Adipose tissue (tissue), 3 donors: ENCODE data around the gene PHF21A. TPM values are rescaled to one million over a fixed set of nuclear protein-coding genes. Genes with fewer than 3 reads are reported as not detected.
"Not testable (repeated sequence)": the region's sequence is repeated elsewhere in the genome, so short reads cannot be mapped to it uniquely, and the experiment has no call there.

ENCODE experiments used
- H3K27ac ChIP-seq: one replicate; pipeline ENCODE4 v1.5.1; 2013; ENCODE audit warnings: low read depth, low read length
- WGBS, 3 donors: extraction: QIAGEN DNeasy Blood & Tissue Kit; methylation state at CpG; one replicate each; pipeline ENCODE4 v1.1.7; 2013; 5-methylcytosine and 5-hydroxymethylcytosine counted together
- polyA plus RNA-seq, 3 donors: library from polyadenylated mRNA; stranded (reverse); fragments of 200-250 nt; gene quantifications; one replicate each; pipeline ENCODE4 v1.2.3, GENCODE V29; 2013
- donor health status: healthy with polysubstance abuse.
- donor health status: Bipolar disorder and iron deficiency.
- donor health status: healthy.

The PHF21A gene
- polyA plus RNA-seq, 3 donors, result 6.5 to 29.5 (median 14.0) TPM

DNA sequence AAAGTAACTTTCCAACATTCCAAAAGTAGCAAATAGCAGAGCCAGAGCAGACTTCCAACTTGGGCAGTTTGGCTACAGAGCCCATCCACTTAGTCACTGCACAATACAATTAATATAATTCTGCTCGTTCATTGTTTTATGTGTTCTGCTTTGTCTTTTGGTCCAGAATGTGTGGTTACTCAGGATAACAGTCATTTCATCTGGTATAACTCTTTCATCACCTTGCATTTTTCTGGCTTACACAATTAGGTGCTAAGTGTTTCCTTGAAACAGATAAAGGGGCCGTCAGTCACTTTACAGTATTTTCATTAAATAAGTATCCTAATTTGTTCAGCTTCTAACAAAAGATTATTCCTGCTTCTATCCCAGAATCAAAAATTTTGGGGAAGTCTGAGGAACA, 111.6 kb downstream of the PHF21A start:
- H3K27ac ChIP-seq, result no peak overlapping the region
- 33 to 70% (median 45%) methylated on average over 2 of the region's 2 CpGs for WGBS, 3 donors

DNA sequence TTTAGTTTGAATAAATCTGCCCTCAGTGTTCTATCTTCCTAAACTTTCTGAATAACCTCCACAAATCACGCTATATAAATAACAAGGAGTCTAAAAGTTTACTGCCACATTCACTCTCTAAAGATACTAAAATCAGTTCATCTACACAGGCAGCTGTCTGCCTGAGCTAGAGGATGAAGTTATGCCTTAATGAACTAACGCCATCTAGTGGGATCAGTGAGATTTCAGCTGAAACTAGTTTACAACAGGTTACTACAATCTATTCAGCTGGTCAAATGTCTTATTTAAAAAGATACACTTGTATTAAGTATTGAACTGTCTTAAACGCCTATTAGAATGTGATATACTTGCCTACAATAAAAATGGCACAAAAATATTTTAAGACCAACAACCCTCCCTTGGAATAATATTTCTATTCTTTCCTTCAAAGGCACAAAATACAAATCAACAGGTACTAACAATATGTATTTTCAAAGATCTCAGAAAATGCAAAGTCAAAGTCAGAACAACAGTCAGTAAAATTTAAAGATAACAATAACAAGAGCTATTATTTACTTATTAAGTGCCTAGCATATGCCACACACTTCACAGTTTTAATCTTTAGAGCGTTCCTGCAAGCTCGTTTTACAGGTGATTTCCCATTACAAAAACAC, 114.7 kb downstream of the PHF21A start:
- no peak overlapping the region for H3K27ac ChIP-seq

DNA sequence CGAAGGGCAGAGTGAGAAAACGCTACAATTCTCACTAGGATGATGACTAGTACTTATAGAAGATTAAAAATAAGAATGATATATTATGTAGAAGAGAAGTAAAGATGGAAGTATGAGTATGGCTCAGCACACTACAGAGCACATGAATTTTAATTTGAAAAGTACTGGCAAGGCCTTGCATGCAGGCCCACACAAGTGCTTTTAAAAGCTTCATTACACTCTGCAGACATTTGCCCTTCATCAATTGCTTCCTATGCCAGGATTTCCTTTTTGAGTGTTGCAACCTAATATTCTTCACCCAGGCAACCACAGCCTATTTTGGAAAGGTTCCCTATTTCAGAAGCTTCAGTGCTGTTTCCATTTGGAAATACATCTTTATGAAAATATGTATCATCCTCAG, 117.7 kb downstream of the PHF21A start:
- 63 to 77% (median 64%) methylated on average over 2 of the region's 2 CpGs for whole genome bisulfite sequencing, 3 donors
- no peak overlapping the region for H3K27ac ChIP-seq

More for the DNA sequence above, 114.7 kb downstream of the PHF21A start:
- WGBS, 3 donors, result 37 to 43% (median 40%) methylated on average over 5 of the region's 5 CpGs

DNA sequence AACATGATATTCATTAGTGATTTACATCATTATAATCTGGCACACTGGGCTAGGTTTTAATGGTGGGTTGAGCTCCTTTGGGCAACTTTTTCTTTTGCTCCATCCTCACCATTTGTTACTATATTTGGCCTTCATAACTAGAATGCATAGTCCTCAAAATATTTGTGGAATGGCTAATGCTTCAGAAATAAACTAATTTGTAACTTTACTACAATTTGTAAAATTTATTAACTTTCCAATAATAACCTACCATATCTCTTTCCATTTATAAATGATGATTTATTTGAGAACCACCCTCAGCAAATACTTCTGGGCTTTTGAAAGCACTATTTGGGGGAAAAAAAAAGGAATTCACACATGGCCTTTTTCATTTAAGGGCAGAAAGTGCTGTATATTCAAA, 119.1 kb downstream of the PHF21A start:
- no peak overlapping the region for H3K27ac ChIP-seq

DNA sequence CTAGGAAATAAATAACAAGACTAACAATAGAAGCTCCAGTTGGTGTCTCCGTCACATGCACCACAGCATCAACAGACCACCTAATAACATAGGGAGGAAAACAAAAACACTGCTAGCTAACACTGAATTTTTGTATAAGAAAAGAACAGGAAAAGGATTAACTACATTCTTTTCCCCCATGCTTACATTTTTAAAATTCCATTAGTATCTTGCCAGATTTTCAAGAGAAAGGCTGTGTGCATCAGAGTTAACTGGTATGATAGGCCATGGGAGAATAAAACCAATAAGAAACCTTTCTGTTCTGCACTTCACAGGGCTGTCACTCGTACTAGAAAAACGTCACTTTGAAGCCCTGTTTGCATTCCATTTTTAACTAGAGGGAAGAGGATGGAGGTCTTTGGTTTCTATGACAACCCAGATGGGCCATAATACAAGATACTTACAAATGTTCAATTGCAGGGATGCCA, 119.8 kb downstream of the PHF21A start:
- 64 to 76% (median 68%) methylated on average over 3 of the region's 3 CpGs for WGBS, 3 donors
- H3K27ac ChIP-seq, result no peak overlapping the region

DNA sequence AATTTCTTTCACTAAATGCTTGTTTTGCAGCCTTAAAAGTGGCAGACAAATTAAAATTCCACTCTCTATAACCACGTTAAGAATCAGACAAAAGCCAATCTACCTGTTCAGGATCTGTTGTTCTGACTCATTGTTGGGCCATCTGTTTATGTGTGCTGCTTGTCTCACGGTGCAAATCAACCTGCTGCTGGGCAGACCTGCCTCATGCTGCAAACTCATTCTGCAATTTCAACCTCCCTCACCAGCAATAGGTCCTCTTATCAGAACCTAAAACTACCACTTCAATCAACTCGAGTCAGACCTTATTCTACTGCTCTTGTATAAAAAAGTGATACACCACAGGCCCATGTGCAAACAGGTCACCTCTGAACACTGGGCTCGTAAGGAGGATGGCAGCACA, 123.7 kb downstream of the PHF21A start:
- 39 to 78% (median 78%) methylated on average over 4 of the region's 4 CpGs for WGBS, 3 donors
- H3K27ac ChIP-seq, result no peak overlapping the region

DNA sequence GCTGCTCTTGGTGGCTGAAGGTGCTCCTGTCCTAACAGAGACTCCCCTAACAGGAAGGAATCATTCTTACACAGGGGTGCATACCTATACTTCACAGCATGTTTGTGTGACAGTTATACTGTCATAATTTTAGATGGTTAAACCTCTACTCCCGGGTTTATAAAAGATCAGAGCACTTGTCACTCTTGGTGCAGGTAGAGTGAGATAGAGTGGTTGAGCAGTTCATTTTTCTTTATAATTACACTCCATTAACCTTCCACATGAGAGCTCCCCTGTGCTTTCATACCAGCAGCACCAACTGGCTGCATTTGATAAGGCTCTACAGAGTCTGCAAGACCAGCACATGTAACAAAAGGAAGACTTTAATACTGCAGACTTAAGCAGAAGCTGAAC, 125.9 kb downstream of the PHF21A start:
- no peak overlapping the region for H3K27ac ChIP-seq

DNA sequence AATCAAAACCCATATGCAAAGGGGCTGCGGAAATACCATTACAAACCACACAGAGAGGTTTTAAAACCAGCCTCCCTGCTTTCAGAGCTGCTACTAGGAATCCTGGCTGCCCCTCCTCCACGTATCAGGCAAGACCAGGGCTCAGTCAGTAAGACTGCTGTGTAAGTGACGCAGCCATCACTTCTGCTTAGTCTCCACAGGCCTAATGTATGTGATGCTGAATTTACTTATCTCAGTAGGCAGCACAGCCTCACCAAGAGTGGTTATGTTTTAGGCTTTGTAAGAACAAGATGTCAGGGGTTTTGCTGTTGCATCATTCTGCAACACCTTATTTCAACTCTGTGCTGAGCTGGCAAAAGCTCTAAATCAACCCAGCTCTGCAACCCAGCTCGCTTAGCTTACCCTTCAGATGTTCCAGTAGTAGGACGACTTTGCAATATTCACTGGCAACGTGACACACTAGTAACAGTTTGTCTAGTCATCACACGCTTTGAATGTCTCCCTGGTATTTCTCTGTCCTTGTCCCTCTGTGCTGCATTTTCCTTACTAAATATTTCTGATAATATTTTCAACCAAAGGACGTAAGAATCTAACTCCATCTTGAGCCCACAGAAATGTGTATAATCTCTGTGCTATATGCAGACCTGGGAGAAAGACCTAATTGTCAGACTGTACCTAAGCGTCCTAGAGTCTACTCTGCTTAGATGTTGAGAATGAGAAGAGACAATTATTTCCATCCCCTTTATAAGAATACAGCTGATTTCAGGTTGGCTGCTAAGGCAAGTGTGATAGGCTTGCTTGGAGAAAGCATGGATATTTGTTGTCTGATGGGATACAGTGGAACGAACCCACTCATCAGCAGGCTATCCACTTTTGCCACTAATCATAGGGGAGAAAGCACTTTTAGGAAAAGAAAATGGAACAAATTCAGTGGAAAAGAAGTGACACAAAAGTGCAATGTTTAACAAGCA, 126.6 kb downstream of the PHF21A start:
- no peak overlapping the region for H3K27ac ChIP-seq
- WGBS, 3 donors, result 71 to 86% (median 72%) methylated on average over 10 of the region's 10 CpGs

More for the DNA sequence above, 125.9 kb downstream of the PHF21A start:
- WGBS, 3 donors, result 53 to 71% (median 70%) methylated on average over 1 of the region's 1 CpG

DNA sequence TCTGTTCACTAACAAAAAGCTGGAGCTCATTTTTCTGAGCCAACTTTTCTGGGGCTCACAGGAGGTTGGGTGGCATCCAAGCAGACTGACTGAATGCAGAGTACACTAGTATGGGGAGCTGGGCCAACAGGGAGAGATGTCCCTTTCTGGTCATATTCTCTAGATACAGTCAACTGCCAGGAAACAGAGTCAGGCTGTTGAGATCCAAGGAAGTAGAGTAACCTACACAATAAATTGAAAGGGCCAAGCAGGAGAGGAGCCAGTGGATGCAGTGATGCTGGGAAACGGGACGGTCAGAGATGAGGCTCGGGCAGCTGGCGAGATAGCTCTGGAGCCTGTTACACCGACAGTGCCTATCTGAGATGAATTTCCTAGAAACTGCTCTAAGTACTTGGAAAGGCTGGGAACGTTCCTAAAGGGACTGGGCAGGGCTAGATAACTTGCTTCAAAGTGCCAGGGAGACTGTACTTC, 127.7 kb downstream of the PHF21A start:
- WGBS, 3 donors, result 41 to 61% (median 43%) methylated on average over 6 of the region's 6 CpGs
- H3K27ac ChIP-seq, result no peak overlapping the region

DNA sequence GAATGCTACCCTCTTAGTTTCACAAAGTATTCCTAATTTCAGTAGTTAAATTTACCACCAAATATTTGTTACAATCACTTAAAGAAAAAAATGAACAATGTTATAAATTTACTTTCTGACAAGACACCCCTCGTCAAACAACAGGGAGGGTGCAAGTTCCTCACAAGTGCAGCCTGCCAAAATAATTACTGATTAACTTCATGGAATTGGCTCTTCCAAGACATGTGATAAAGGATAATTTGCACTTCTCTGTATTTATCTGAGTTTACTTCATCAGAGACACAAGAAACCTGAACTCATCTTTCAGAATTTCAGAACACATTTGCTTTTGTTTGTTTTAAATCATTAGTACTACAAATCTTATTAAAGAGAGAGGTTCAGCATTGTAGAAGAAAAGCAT, 132.3 kb downstream of the PHF21A start:
- H3K27ac ChIP-seq, result no peak overlapping the region
- WGBS, 3 donors, result 31 to 72% (median 71%) methylated on average over 1 of the region's 1 CpG

DNA sequence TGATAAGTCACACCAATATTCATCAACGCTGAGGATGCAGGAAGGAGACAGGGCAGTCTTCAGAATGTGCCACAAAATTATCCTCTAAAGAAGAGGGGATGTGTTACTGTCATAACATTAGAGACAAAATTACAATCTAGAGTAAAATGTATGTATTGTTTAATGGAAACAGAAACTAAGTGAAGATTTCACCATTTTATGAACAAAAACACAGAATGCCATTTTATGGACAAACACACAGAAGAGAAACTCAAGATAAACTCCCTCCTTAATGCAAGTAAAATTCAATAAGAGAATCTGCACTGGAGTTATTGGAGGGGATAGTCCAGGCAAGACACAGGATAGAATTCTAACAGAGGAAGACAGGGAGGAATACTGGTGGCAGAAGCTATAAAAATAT, 136.0 kb downstream of the PHF21A start:
- H3K27ac ChIP-seq, result no peak overlapping the region
- 96 to 100% (median 96%) methylated on average over 1 of the region's 1 CpG for WGBS, 3 donors

DNA sequence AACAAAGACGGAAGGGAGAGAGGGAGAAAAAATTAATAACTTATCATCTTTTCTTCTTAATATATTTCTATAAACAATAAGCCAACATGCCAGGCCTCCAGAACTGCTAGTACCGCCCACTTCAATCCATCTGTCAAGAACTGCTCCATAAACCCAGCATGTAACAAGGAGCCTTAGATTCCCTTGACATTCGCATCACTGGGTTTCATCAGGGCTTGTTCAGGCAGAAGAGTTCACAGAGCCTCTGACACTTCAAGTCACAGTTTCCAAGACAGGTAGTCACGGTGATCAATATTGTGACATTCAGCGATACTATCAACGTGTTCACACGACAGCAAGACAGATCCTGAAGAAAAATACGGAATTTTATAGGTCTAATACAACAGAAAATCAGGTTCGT, 137.1 kb downstream of the PHF21A start:
- H3K27ac ChIP-seq, result no peak overlapping the region
- WGBS, 3 donors, result 88 to 95% (median 93%) methylated on average over 9 of the region's 9 CpGs

DNA sequence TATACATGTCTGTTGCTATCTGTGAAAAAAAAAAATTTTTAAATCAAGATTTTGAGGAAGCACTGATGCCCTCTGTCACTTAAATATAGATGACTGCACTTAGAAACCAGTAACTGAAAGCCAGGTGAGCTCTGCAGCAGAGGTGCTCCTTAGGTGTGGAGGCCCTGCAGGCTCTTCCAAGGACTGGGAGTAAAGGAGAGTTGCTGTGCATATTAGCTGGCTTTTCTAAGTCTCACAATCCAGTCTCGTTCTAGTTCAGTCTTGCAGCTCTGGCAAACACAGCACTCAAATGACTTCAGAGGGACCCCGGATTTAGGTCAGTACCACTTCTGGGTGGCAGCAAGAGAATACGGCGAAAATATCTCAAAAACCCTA, 137.8 kb downstream of the PHF21A start:
- 76 to 85% (median 85%) methylated on average over 4 of the region's 4 CpGs for WGBS, 3 donors
- H3K27ac ChIP-seq, result no peak overlapping the region

DNA sequence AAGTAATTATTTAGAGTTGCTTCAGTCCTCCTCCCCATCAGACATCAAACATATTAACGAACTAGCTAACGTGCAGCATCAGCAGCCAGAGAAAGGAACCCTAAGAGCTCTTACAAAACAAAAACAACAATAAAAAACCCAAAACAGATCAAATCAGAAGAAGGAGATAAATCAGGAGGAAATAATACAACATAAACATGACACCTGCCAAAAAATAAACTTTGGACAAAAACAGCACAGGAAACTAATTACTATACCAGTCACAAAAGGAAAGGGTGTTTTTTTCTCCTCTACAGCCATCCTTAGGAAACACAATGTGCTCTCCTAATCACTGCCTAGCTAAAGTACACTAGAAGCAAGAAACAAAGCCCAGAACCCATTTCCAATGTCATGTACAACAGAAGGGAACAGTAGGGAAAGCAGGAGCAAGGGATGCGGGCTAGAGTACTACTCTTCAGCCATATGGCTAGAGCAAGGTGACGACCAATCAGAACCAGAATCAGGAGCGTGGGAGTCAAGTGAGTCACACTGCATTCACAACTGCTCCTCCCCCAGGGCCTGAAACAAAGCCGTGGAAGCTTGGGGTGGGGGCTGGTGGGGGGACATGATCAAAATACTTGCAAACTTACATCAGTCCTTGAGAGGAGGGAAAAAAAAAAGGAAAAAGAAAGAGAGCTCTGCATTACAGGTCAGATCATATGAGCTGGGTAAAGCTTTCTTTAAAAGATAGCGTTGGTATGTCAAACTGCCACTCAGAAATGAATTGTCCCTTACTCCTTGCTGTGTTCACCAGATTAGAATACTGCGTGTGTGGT, 138.4 kb downstream of the PHF21A start:
- WGBS, 3 donors, result 57 to 69% (median 64%) methylated on average over 8 of the region's 8 CpGs
- no peak overlapping the region for H3K27ac ChIP-seq

DNA sequence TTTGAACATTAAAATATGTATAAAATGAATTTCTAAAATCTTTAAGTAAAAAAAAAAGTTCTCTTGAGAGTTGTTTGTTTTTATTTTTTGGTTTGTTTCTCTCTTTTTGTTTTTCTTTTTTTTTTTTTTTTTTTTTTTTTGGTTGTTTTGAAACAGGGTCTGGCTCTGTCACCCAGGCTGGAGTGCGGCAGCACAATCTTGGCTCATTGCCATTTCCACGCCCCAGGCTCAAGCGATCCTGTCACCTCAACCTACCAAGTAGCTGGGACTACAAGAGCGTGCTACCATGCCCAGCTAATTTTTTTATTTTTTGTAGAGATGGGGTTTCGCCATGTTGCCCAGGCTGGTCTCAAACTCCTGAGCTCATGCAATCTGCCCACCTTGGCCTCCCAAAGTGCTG, 139.4 kb downstream of the PHF21A start:
- H3K27ac ChIP-seq, result not testable (repeated sequence)
- 65 to 75% (median 66%) methylated on average over 5 of the region's 5 CpGs for WGBS, 3 donors

DNA sequence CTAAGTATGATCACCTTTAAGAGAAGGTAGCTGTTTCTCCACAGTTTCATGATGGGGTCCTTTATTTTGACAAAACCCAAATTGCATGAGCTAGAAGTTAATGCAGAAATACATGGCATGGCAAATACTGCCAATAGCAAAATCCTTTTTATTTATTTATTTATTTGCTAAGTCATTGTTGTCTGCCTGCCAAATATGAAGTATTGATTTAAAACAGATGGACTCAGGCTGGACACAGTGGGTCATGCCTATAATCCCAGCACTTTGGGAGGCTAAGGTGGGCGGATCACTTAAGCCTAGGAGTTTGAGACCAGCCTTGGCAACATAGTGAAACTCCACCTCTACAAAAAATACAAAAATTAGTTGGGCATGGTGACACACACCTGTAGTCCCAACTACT, 146.4 kb downstream of the PHF21A start:
- 96 to 97% (median 96%) methylated on average over 1 of the region's 1 CpG for WGBS, 3 donors

DNA sequence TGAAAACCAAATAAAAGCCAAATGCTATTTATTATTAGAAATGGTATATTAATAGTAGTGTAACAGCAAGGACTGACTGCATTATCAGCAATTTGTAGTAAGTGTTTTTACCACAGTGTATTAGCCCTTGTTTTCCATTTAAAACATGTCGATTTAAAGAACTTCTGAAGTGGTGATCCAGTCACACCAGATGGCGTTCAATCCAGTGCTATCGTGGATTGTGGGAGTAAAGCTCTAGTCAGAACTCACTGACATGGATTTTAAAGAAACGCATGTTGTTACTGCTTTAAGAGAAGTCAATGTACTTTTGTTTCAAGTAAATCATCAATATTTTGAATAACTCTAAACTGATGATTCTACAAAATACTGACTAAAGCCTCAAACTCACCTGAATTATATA, 147.7 kb downstream of the PHF21A start:
- 84 to 88% (median 87%) methylated on average over 4 of the region's 4 CpGs for whole genome bisulfite sequencing, 3 donors

More for the DNA sequence above, 146.4 kb downstream of the PHF21A start:
- H3K27ac ChIP-seq, result no peak overlapping the region

DNA sequence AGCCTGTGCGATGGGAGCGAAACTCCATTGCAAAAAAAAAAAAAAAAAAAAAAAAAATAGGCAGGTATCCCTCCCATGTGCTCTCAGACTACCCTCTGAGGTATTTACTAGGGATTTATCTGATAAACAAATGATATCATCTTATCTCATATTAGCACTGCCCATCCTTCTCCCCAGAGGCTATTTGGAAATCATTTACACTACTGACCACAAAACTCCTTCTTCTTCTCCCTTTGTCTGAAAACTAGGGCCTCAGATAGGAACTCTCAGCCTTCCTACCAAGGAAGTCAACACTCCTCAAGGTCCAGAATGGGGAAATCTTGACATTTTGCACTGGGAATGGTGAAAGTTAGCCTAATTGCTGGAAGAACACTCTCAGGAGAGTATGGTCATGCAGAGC, 152.4 kb downstream of the PHF21A start:
- 96 to 100% (median 96%) methylated on average over 2 of the region's 2 CpGs for WGBS, 3 donors
- no peak overlapping the region for H3K27ac ChIP-seq

More for the DNA sequence above, 147.7 kb downstream of the PHF21A start:
- H3K27ac ChIP-seq, result no peak overlapping the region

DNA sequence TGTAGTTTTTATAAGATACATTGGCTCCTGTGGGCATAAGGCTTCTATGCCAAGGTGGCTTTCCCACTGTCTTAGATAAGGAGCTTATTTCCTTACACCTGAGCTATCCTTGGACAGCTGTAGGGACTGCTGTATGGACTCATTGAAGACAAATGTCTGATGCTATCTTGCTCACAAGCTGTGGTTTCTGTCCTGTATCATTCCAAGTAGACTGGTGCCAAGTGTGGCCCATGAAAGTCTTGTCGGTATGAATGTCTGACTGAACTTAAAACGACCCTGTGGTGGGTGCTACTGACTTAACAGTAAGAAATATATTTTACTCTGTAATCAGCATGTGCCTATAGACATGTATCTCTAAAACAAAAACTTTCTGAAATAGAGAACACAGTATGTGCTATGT, 153.7 kb downstream of the PHF21A start:
- 80 to 88% (median 82%) methylated on average over 2 of the region's 2 CpGs for WGBS, 3 donors
- H3K27ac ChIP-seq, result no peak overlapping the region
